H1 (cell line): ENCODE data around the gene CACNA1D. TPM values are rescaled to one million over a fixed set of nuclear protein-coding genes. Genes with fewer than 3 reads are reported as not detected.

ENCODE experiments used
- CTCF ChIA-PET: fragments of 300-600 bp; sonication (Branson Sonifier 250); formaldehyde crosslinking; loops from one replicate; lab custom pipeline; 2021; ENCODE audit not compliant: partially characterized antibody; lab: Charles Lee
- POLR2A ChIA-PET: fragments of 300-600 bp; sonication (Branson Sonifier 250); formaldehyde crosslinking; loops from one replicate; lab custom pipeline; 2021; ENCODE audit warnings: inconsistent platforms; ENCODE audit not compliant: partially characterized antibody; lab: Charles Lee
- DNase-seq, 2 experiments: peaks; one replicate each; pipeline versions ENCODE4 v3.0.0 to v3.0.0-alpha.2; 2010 to 2022; ENCODE audit warnings: low spot score in 2 of 2, low read depth in 1 of 2, mixed read lengths in 1 of 2
- FAIRE-seq: peaks from 2 replicates; lab custom pipeline; 2011; peaks lifted over from hg19 to GRCh38; lab: Jason Lieb, UNC
- H2AFZ ChIP-seq: 2 replicates; pipeline ENCODE4 v1.8.1; 2012; ENCODE audit warnings: low read length, inconsistent platforms
- H2AK5ac ChIP-seq: 2 replicates; pipeline ENCODE4 v1.6.1; 2013; ENCODE audit warnings: low read depth, low read length
- H2BK120ac ChIP-seq: replicated peaks from 2 replicates; pipeline ENCODE3; 2013; ENCODE audit warnings: low read depth, low read length, inconsistent platforms
- H2BK12ac ChIP-seq: 2 replicates; pipeline ENCODE4 v1.6.1; 2013; ENCODE audit warnings: low read depth, low read length
- H2BK15ac ChIP-seq: 2 replicates; pipeline ENCODE4 v1.6.1; 2013; ENCODE audit warnings: low read length
- H2BK20ac ChIP-seq: 2 replicates; pipeline ENCODE4 v1.6.1; 2013; ENCODE audit warnings: low read length
- H2BK5ac ChIP-seq: 2 replicates; pipeline ENCODE4 v1.6.1; 2013; ENCODE audit warnings: low read depth, low read length
- H3K14ac ChIP-seq: 2 replicates; pipeline ENCODE4 v1.6.1; 2013; ENCODE audit warnings: inconsistent platforms; ENCODE audit not compliant: insufficient read length
- H3K18ac ChIP-seq: 2 replicates; pipeline ENCODE4 v1.6.1; 2013; ENCODE audit warnings: low read length; ENCODE audit errors: extremely low read depth
- H3K23ac ChIP-seq: 2 replicates; pipeline ENCODE4 v1.6.1; 2013; ENCODE audit warnings: inconsistent platforms; ENCODE audit not compliant: insufficient read length
- H3K23me2 ChIP-seq: 2 replicates; pipeline ENCODE4 v1.6.1; 2013; ENCODE audit warnings: low read depth, low read length
- H3K27ac ChIP-seq: 2 replicates; pipeline ENCODE4 v1.6.1; 2011; ENCODE audit warnings: low read depth, low read length, inconsistent platforms
- H3K27me3 ChIP-seq, 4 experiments: replicated peaks in 1 of 4; 1 replicate in 1 of 4; 2 replicates in 3 of 4; pipeline versions ENCODE4 v1.6.1 to v1.8.1; 2011 to 2013; ENCODE audit warnings: low read length in 3 of 4, mild to moderate bottlenecking in 3 of 4, inconsistent platforms in 2 of 4, mixed read lengths in 2 of 4, moderate library complexity in 1 of 4; ENCODE audit not compliant: control insufficient read depth in 3 of 4, insufficient read depth in 3 of 4; ENCODE audit errors: extremely low read depth in 1 of 4
- H3K36me3 ChIP-seq, 4 experiments: 2 replicates each; pipeline versions ENCODE4 v1.6.1 to v1.8.1; 2011 to 2013; ENCODE audit warnings: mild to moderate bottlenecking in 4 of 4, low read length in 3 of 4, moderate library complexity in 2 of 4, control low read depth in 1 of 4, inconsistent platforms in 1 of 4; ENCODE audit not compliant: insufficient read depth in 4 of 4, control insufficient read depth in 2 of 4
- H3K4ac ChIP-seq: replicated peaks from 2 replicates; pipeline ENCODE3; 2013; ENCODE audit warnings: low read length, low read depth, mixed read lengths, inconsistent platforms; ENCODE audit not compliant: insufficient read length
- H3K4me1 ChIP-seq, 4 experiments: replicated peaks in 1 of 4; 1 replicate in 1 of 4; 2 replicates in 3 of 4; pipeline versions ENCODE4 v1.6.1 to v1.8.1; 2011 to 2013; ENCODE audit warnings: low read length in 3 of 4, inconsistent platforms in 2 of 4, mixed read lengths in 1 of 4; ENCODE audit not compliant: insufficient read depth in 4 of 4, control insufficient read depth in 3 of 4
- H3K4me2 ChIP-seq, 2 experiments: 2 replicates each; pipeline versions ENCODE4 v1.6.1 to v1.8.1; 2011 to 2013; ENCODE audit warnings: low read depth in 2 of 2, low read length in 2 of 2, control low read depth in 1 of 2, inconsistent platforms in 1 of 2, mild to moderate bottlenecking in 1 of 2; ENCODE audit not compliant: insufficient read depth in 1 of 2
- H3K4me3 ChIP-seq, 4 experiments: fragments of 200-600, 300-600 bp in 1 of 4; sonication (generic), shearing (Covaris generic), sonication (Bioruptor Twin) in 1 of 4; 2 replicates each; pipeline versions ENCODE4 v1.5.1 to v1.8.1; 2011 to 2016; ENCODE audit warnings: low read length in 4 of 4, low read depth in 3 of 4, control low read depth in 2 of 4, inconsistent platforms in 2 of 4, mild to moderate bottlenecking in 2 of 4, mixed read lengths in 1 of 4, moderate library complexity in 1 of 4; ENCODE audit not compliant: insufficient read depth in 2 of 4; ENCODE audit errors: extremely low read depth in 1 of 4
- H3K56ac ChIP-seq: replicated peaks from 2 replicates; pipeline ENCODE3; 2013; ENCODE audit warnings: low read depth, mild to moderate bottlenecking, mixed read lengths, low read length, inconsistent platforms; ENCODE audit not compliant: insufficient read length
- H3K79me1 ChIP-seq: 2 replicates; pipeline ENCODE4 v1.6.1; 2013; ENCODE audit warnings: low read depth, low read length, control low read depth
- H3K79me2 ChIP-seq, 2 experiments: 2 replicates each; pipeline versions ENCODE4 v1.6.1 to v1.8.1; 2012 to 2013; ENCODE audit warnings: low read length in 2 of 2, mild to moderate bottlenecking in 2 of 2, inconsistent platforms in 1 of 2; ENCODE audit not compliant: insufficient read depth in 2 of 2, control insufficient read depth in 1 of 2
- H3K9ac ChIP-seq, 4 experiments: replicated peaks in 1 of 4; 1 replicate in 1 of 4; 2 replicates in 3 of 4; pipeline versions ENCODE4 v1.6.1 to v1.8.1; 2011 to 2013; ENCODE audit warnings: low read depth in 3 of 4, low read length in 3 of 4, control low read depth in 2 of 4, mild to moderate bottlenecking in 2 of 4, moderate library complexity in 2 of 4, inconsistent platforms in 1 of 4; ENCODE audit errors: extremely low read depth in 1 of 4
- H3K9me3 ChIP-seq, 2 experiments: 2 replicates each; pipeline versions ENCODE4 v1.6.1 to v1.8.1; 2012 to 2013; ENCODE audit warnings: mild to moderate bottlenecking in 2 of 2, moderate library complexity in 2 of 2, control low read depth in 1 of 2, inconsistent platforms in 1 of 2, low read depth in 1 of 2, low read length in 1 of 2, mixed read lengths in 1 of 2; ENCODE audit not compliant: insufficient read depth in 2 of 2
- H4K20me1 ChIP-seq, 2 experiments: replicated peaks in 1 of 2; 2 replicates each; pipeline versions ENCODE3 to v1.8.1; 2011 to 2013; ENCODE audit warnings: inconsistent platforms in 2 of 2, low read length in 2 of 2, mild to moderate bottlenecking in 1 of 2; ENCODE audit not compliant: insufficient read depth in 2 of 2, control insufficient read depth in 1 of 2
- H4K5ac ChIP-seq: 2 replicates; pipeline ENCODE4 v1.6.1; 2013; ENCODE audit warnings: low read length, low read depth, mixed read lengths, inconsistent platforms; ENCODE audit not compliant: insufficient read length
- H4K8ac ChIP-seq: 2 replicates; pipeline ENCODE4 v1.8.0; 2013; ENCODE audit warnings: mild to moderate bottlenecking, moderate library complexity, low read length, inconsistent platforms; ENCODE audit not compliant: insufficient read depth; ENCODE audit errors: extremely low read depth
- H4K91ac ChIP-seq: replicated peaks from 2 replicates; pipeline ENCODE3; 2013; ENCODE audit warnings: low read length, mixed read lengths, inconsistent platforms; ENCODE audit not compliant: insufficient read length
- ASH2L ChIP-seq: fragments of 200-600, 300-600 bp; sonication (generic); IDR thresholded peaks from one replicate; pipeline ENCODE4 v1.7.1; 2017; ENCODE audit warnings: low read length
- BACH1 ChIP-seq: IDR thresholded peaks from 2 replicates; pipeline ENCODE4 v1.6.1; 2012; ENCODE audit warnings: low read length, improper control_type of control experiment
- EZH2 ChIP-seq: fragments of 200-600 bp; sonication (generic); IDR thresholded peaks from 2 replicates; pipeline ENCODE4 v1.7.1; 2012; ENCODE audit warnings: low read depth, mild to moderate bottlenecking, moderate library complexity, low read length, inconsistent platforms; ENCODE audit not compliant: severe bottlenecking
- GTF2F1 ChIP-seq: IDR thresholded peaks from 2 replicates; pipeline ENCODE4 v1.6.1; 2012; ENCODE audit warnings: low read depth, low read length, improper control_type of control experiment, borderline replicate concordance
- KDM4A ChIP-seq: IDR thresholded peaks from one replicate; pipeline ENCODE4 v1.7.1; 2012; ENCODE audit warnings: low read depth, mild to moderate bottlenecking, moderate library complexity, low read length, inconsistent platforms; ENCODE audit not compliant: severe bottlenecking
- POLR2A ChIP-seq, 2 experiments: IDR thresholded peaks; 1 replicate in 1 of 2; 2 replicates in 1 of 2; pipeline ENCODE4 v1.6.1; 2011; ENCODE audit warnings: low read depth in 2 of 2, low read length in 2 of 2, mild to moderate bottlenecking in 2 of 2; ENCODE audit errors: control extremely low read depth in 1 of 2
- POLR2AphosphoS5 ChIP-seq: IDR thresholded peaks from 2 replicates; pipeline ENCODE4 v1.6.1; 2011; ENCODE audit warnings: low read depth, low read length
- POU5F1 ChIP-seq: IDR thresholded peaks from 2 replicates; pipeline ENCODE4 v1.6.1; 2011; ENCODE audit warnings: low read depth, mild to moderate bottlenecking, low read length, moderate library complexity
- SAP30 ChIP-seq: fragments of 300-600 bp; sonication (generic); IDR thresholded peaks from 2 replicates; pipeline ENCODE4 v1.7.1; 2012; ENCODE audit warnings: low read length, moderate library complexity, mild to moderate bottlenecking, inconsistent platforms; ENCODE audit not compliant: insufficient read depth, insufficient replicate concordance
- SIX5 ChIP-seq: IDR thresholded peaks from 2 replicates; pipeline ENCODE4 v1.6.1; 2011; ENCODE audit warnings: mild to moderate bottlenecking, low read depth, low read length
- SP1 ChIP-seq: IDR thresholded peaks from 2 replicates; pipeline ENCODE4 v1.6.1; 2011; ENCODE audit warnings: low read depth, low read length
- SP2 ChIP-seq: IDR thresholded peaks from 2 replicates; pipeline ENCODE4 v1.6.1; 2012; ENCODE audit warnings: mild to moderate bottlenecking, low read length, inconsistent platforms
- ZNF274 ChIP-seq: IDR thresholded peaks from 2 replicates; pipeline ENCODE4 v1.7.0; 2012; ENCODE audit warnings: low read length, borderline replicate concordance; ENCODE audit errors: extremely low read depth
- WGBS, 2 experiments: shearing (Covaris generic) in 1 of 2; methylation state at CpG; one replicate each; pipeline versions ENCODE4 v1.1.6 to v1.1.7; 2013 to 2015; ENCODE audit warnings: low lambda C conversion rate in 2 of 2, mixed read lengths in 2 of 2, inconsistent platforms in 1 of 2, low coverage in 1 of 2, missing lambda C conversion rate in 1 of 2; ENCODE audit not compliant: insufficient replicate concordance in 2 of 2, insufficient coverage in 1 of 2, insufficient read length in 1 of 2; ENCODE audit errors: extremely low coverage in 1 of 2, missing lambda C conversion rate in 1 of 2; 5-methylcytosine and 5-hydroxymethylcytosine counted together
- polyA plus RNA-seq, 7 experiments: library from polyadenylated mRNA; depleted of rRNA in 3 of 7; stranded (reverse) in 5 of 7; unstranded in 2 of 7; fragments of >200 nt in 5 of 7; fragments of 200-250 nt in 2 of 7; gene quantifications; 1 replicate in 5 of 7; 2 replicates in 1 of 7; 4 replicates in 1 of 7; pipeline versions ENCODE4 v1.2.1 to v1.2.3, GENCODE V29; 2011 to 2013; ENCODE audit warnings: missing spikeins in 2 of 7, mixed read lengths in 2 of 7
- total RNA-seq: library from RNA; stranded (reverse); fragmentation: NEBNext Ultra II Directional; extraction: Animal tissue kit (Norgen Biotek cat#: 25700); gene quantifications from 2 replicates; pipeline ENCODE4 v1.2.1, GENCODE V29; 2021

The CACNA1D gene
- total and polyA plus RNA-seq, 2 of the 8 experiments (the other 6 are each of a cell fraction or from before 2014, with no cell fraction given), result 2.0 to 2.9 TPM

GRCh38 chr3:53856964-53857363, 362.6 kb downstream of the CACNA1D start:
- H2BK5ac ChIP-seq, result no peak overlapping the region
- H2AFZ ChIP-seq, result no peak overlapping the region
- H3K9ac ChIP-seq, result no peak overlapping the region
- H2BK120ac ChIP-seq, result no peak overlapping the region
- no peak overlapping the region for H2BK20ac ChIP-seq
- DNase-seq, result no peak
- POLR2A ChIA-PET, result interaction anchor here (0.6 to 2.4 kb wide), 6 partner anchors 10 to 94 kb away, joined by 3 to 6 read pairs (median 4); no protein-coding TSS in a partner anchor
- H3K18ac ChIP-seq, result no peak overlapping the region
- H3K27me3 ChIP-seq, result no peaks in the 10 kb centered on the region
- no peaks in the 10 kb centered on the region for H3K23me2 ChIP-seq
- no peak overlapping the region for H3K4ac ChIP-seq
- no peaks in the 10 kb centered on the region for H3K9me3 ChIP-seq
- no peak overlapping the region for H4K8ac ChIP-seq
- H3K4me1 ChIP-seq, result no peaks in the 10 kb centered on the region
- peaks cover 2 to 28% (median 10%) of the 10 kb centered on the region in 4 experiments; a peak in 6 of 8 replicates for H3K36me3 ChIP-seq
- no peak overlapping the region for H2BK15ac ChIP-seq
- 70% methylated on average over 7 of the region's 7 CpGs; no CpG with 5 or more reads in 1 of the 2 experiments for WGBS, 2 experiments
- H2BK12ac ChIP-seq, result no peak overlapping the region
- H3K23ac ChIP-seq, result no peak overlapping the region
- H3K79me1 ChIP-seq, result no peaks in the 10 kb centered on the region; the same call in 1 of the 2 replicates
- H3K4me2 ChIP-seq, result no peak overlapping the region
- peaks cover 1 to 2% of the 10 kb centered on the region in 2 experiments for H4K20me1 ChIP-seq
- H3K14ac ChIP-seq, result no peak overlapping the region
- H4K5ac ChIP-seq, result no peak overlapping the region
- H3K79me2 ChIP-seq, result no peaks in the 10 kb centered on the region
- no peak overlapping the region for H2AK5ac ChIP-seq
- CTCF ChIA-PET, result interaction anchor here (0.5 to 1.3 kb wide), 3 partner anchors 28 to 562 kb away, joined by 3 read pairs; no protein-coding TSS in a partner anchor
- FAIRE-seq, result no peak
- no peak overlapping the region for H3K4me3 ChIP-seq
- no peak overlapping the region for H3K27ac ChIP-seq
- no peak overlapping the region for H3K56ac ChIP-seq
- H4K91ac ChIP-seq, result no peak overlapping the region
- TF ChIP-seq BACH1 (no peak), EZH2 (no peak), POLR2AphosphoS5 (no peak), POU5F1 (no peak), GTF2F1 (no peak), POLR2A (IDR thresholded peaks at IDR 0.05; ENCODE audit: control extremely low read depth in 1 of 2, low read depth in 2 of 2, low read length in 2 of 2) (no peak), ASH2L (no peak), ZNF274 (no peak), SIX5 (no peak), SAP30 (no peak), SP2 (no peak), SP1 (no peak), KDM4A (no peak)
